GM21786 (cell line): ENCODE measurements around the gene NTRK3.
"Not testable (repeated sequence)": the region's sequence is repeated elsewhere in the genome, so short reads cannot be mapped to it uniquely, and the experiment has no call there.

Source experiments
- ATAC-seq: cut with Tn5 transposase; IDR thresholded peaks from one replicate; pipeline ENCODE4 v1.9.1; 2021; ENCODE audit not compliant: unreplicated experiment

Gene NTRK3

GRCh38 chr15:87846746-87847145, 409.8 kb downstream of the NTRK3 start:
- no peak for ATAC-seq

- no peak for ATAC-seq
Observed at GRCh38 chr15:87843312-87843711, 413.2 kb downstream of the NTRK3 start.

DNA sequence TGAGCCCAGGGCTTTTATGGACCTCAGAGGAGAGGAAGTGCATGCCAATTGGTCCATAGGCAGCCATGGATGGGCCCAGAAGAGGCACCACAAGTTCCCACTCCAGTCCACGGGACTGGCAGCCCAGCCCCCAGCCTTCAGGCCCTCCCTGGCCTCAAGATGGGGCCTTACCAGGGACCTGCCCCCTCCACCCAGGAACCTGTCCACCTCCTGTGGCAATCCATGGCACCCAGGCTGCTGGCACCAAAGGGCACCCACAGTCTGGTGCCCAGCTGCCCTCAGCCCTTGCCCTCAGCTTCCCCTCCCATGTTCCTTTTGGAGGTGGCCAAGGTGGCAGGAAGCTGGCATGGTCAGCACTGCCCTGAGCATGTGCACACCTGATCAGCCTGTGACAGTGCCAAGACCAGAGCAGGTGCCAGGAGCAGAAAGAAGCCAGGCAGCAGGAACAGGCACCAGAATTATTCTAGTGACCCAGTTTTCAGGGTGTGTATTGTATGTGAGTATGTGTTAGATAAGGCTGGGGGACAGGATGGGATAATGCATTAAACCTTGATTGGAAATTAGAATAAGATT, 415.0 kb downstream of the NTRK3 start:
- ATAC-seq, result no peak

- not testable (repeated sequence) for ATAC-seq
Observed at GRCh38 chr15:87835830-87836229, 420.7 kb downstream of the NTRK3 start.

GRCh38 chr15:87833333-87833732, 423.2 kb downstream of the NTRK3 start:
- ATAC-seq, result not testable (repeated sequence)

DNA sequence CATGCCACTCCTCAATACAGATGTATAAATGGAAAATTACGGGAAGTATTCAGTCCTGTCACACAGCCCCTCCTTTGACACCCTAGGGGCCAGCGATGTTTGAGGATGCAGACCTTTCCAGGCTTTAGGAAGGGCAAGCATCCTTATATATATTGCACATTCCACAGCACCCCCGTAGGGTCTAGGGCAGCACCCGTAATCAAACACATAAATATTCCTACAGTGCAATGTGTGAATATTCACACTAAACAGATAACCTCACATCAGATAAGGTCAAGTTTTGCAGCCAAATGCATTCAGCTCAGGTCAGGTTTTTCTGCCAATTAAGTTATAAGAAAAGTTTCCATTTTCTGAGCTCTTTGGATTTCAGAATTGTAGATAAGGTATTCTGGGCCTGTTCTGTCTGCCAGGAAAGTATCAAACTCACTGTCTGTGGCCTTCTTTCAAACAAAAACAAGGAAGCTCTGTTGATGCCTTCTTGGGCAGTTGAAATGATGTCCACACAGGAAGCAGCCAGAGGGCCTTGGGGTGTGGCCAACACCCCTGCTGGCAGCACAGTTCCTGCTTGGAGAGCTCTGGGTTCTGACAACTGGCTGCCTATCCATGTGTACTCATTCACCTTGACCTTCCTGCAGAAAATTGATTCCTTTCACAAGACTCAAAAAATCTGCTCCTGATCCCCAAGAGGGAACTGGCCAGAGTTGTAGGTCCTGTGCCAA, 427.0 kb downstream of the NTRK3 start:
- ATAC-seq, result no peak

GRCh38 chr15:87828608-87829007, 427.9 kb downstream of the NTRK3 start:
- ATAC-seq, result no peak

- ATAC-seq, result no peak
Observed at GRCh38 chr15:87827131-87827530, 429.4 kb downstream of the NTRK3 start.

GRCh38 chr15:87826119-87826747, 430.3 kb downstream of the NTRK3 start:
- ATAC-seq, result no peak

- no peak for ATAC-seq
Observed at GRCh38 chr15:87818756-87819155, 437.8 kb downstream of the NTRK3 start.

- no peak for ATAC-seq
Observed at GRCh38 chr15:87817553-87817952, 439.0 kb downstream of the NTRK3 start.

DNA sequence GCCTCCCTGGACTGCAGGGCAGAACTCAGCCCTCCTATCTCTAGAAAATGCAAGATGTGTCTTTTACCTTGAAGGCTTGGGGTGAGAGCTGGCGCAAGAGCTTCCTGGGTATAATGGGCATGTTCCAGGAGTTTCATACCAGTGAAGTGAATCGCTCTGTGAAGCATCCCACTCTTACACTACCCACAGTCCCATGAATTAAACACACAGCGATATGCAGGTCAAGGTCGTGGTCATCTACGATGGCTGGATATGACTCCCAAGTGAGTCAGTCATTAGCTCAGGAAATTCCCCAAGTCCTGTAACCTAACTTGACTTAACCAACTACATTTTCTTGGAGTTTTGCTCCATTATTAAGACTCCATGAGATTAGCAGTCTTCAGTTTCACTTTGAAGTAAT, 439.7 kb downstream of the NTRK3 start:
- no peak for ATAC-seq

DNA sequence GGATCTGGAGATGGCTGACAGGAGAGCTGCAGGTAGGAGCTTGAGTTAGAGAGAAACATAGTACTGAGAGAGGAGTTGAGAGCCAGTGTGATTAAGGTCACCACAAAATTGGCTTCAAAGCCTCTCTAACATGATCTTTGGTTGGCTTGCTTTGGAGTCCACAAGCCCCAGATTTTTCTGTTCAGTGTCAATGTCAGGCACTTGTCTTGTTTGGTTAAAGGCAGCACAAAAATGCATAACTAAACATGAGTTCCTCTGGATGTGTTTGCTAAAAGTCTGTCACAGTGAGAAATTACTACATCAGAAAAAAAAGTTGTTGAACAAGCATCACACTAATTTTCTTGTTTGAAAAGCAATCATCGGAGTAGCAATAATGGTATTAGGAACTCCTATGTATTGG, 440.5 kb downstream of the NTRK3 start:
- no peak for ATAC-seq
